Measurements from ENCODE around the gene CAPN1.

- no peak for TF ChIP-seq CTCF (IDR thresholded peaks at IDR 0.05)
- TF ChIP-seq POLR2A (IDR thresholded peaks at IDR 0.05): no peak
These were observed 30.6 kb downstream of the CAPN1 start for GRCh38 chr11:65212226-65212801.

Data from suprapubic skin (tissue), 3 donors.